B cell (primary cell): ENCODE results near the gene PTH. TPM values are rescaled to one million over a fixed set of nuclear protein-coding genes. Genes with fewer than 3 reads are reported as not detected.

Source experiments
- ATAC-seq: fragments of 200-7000 bp; cut with Tn5 transposase; one replicate; pipeline ENCODE4 v1.10.0; 2021; ENCODE audit warnings: low read depth, mild to moderate bottlenecking, moderate number of reproducible peaks, moderate library complexity
- CTCF ChIA-PET: fragments of 350-600 bp; sonication (Branson Sonifier 250); formaldehyde crosslinking; loops from one replicate; lab custom pipeline; 2021; ENCODE audit warnings: antibody characterized with exemption, inconsistent platforms; lab: Charles Lee
- POLR2A ChIA-PET: fragments of 350-600 bp; sonication (Branson Sonifier 250); formaldehyde crosslinking; loops from one replicate; lab custom pipeline; 2021; ENCODE audit warnings: antibody characterized with exemption; lab: Charles Lee
- DNase-seq: peaks from one replicate; pipeline ENCODE4 v3.0.0; 2013
- H2AFZ ChIP-seq: 2 replicates; pipeline ENCODE4 v1.6.1; 2012; ENCODE audit warnings: mild to moderate bottlenecking, low read depth, low read length; ENCODE audit not compliant: insufficient read depth, poor library complexity, severe bottlenecking
- H3K27ac ChIP-seq, 2 donors: 1 replicate in 1 of 2; 2 replicates in 1 of 2; pipeline ENCODE4 v1.5.1; 2012 to 2013; ENCODE audit warnings: low read length in 2 of 2, mild to moderate bottlenecking in 2 of 2, moderate library complexity in 1 of 2
- H3K27me3 ChIP-seq, 4 experiments: fragments of 200-600 bp in 1 of 4; sonication (generic) in 1 of 4; replicated peaks in 1 of 4; 1 replicate in 2 of 4; 2 replicates in 2 of 4; pipeline versions ENCODE4 v1.6.1 to v1.7.0; 2013 to 2016; ENCODE audit warnings: low read length in 3 of 4, mild to moderate bottlenecking in 2 of 4, mixed read lengths in 1 of 4, moderate library complexity in 1 of 4; ENCODE audit not compliant: insufficient read depth in 4 of 4, control insufficient read depth in 3 of 4; ENCODE audit errors: control extremely low read depth in 1 of 4
- H3K36me3 ChIP-seq, 2 experiments: replicated peaks in 1 of 2; 1 replicate in 1 of 2; 2 replicates in 1 of 2; pipeline versions ENCODE4 v1.6.1 to v1.7.1; 2013; ENCODE audit warnings: low read length in 1 of 2; ENCODE audit not compliant: insufficient read depth in 2 of 2, control insufficient read depth in 1 of 2; ENCODE audit errors: control extremely low read depth in 1 of 2, extremely low read depth in 1 of 2
- H3K4me1 ChIP-seq, 2 donors: fragments of 200-600 bp in 1 of 2; sonication (generic) in 1 of 2; 1 replicate in 1 of 2; 2 replicates in 1 of 2; pipeline versions ENCODE4 v1.5.1 to v1.6.1; 2013 to 2017; ENCODE audit warnings: low read length in 2 of 2; ENCODE audit not compliant: control insufficient read depth in 2 of 2, insufficient read depth in 2 of 2
- H3K4me2 ChIP-seq: replicated peaks from 2 replicates; pipeline ENCODE3; 2012; ENCODE audit warnings: mild to moderate bottlenecking, low read depth, low read length; ENCODE audit not compliant: poor library complexity, severe bottlenecking
- H3K4me3 ChIP-seq, 5 experiments: fragments of 200-600 bp in 1 of 5; sonication (generic) in 1 of 5; 1 replicate in 3 of 5; 2 replicates in 2 of 5; pipeline versions ENCODE4 v1.5.1 to v1.7.0; 2011 to 2016; ENCODE audit warnings: low read length in 4 of 5, mild to moderate bottlenecking in 4 of 5, low read depth in 2 of 5, control low read depth in 1 of 5, moderate library complexity in 1 of 5; ENCODE audit not compliant: insufficient read depth in 1 of 5; ENCODE audit errors: control extremely low read depth in 1 of 5, extremely low read depth in 1 of 5
- H3K79me2 ChIP-seq: fragments of 200-600 bp; sonication (generic); one replicate; pipeline ENCODE4 v1.6.0; 2016; ENCODE audit warnings: low read length; ENCODE audit not compliant: control insufficient read depth, insufficient read depth
- H3K9ac ChIP-seq: fragments of 200-600 bp; sonication (generic); 2 replicates; pipeline ENCODE4 v1.6.1; 2017; ENCODE audit warnings: mild to moderate bottlenecking, low read length, moderate library complexity
- H3K9me3 ChIP-seq, 3 donors: one replicate each; pipeline versions ENCODE4 v1.6.1 to v1.7.1; 2013; ENCODE audit warnings: low read length in 2 of 3; ENCODE audit not compliant: control insufficient read depth in 2 of 3, insufficient read depth in 1 of 3; ENCODE audit errors: control extremely low read depth in 1 of 3
- H4K20me1 ChIP-seq: 2 replicates; pipeline ENCODE4 v1.6.0; 2012; ENCODE audit warnings: mild to moderate bottlenecking, low read length; ENCODE audit not compliant: insufficient read depth, control insufficient read depth, poor library complexity, severe bottlenecking
- H3K27ac Mint-ChIP-seq: one replicate; pipeline ENCODE4 v1.8.0; 2021; ENCODE audit warnings: mixed read lengths
- H3K27me3 Mint-ChIP-seq: one replicate; pipeline ENCODE4 v1.8.0; 2021; ENCODE audit warnings: mixed read lengths
- H3K4me1 Mint-ChIP-seq: one replicate; pipeline ENCODE4 v1.8.0; 2021; ENCODE audit warnings: mixed read lengths
- H3K4me3 Mint-ChIP-seq: one replicate; pipeline ENCODE4 v1.8.0; 2021; ENCODE audit warnings: mixed read lengths
- H3K9me3 Mint-ChIP-seq: one replicate; pipeline ENCODE4 v1.8.0; 2022; ENCODE audit warnings: mixed read lengths; ENCODE audit not compliant: insufficient read depth
- CTCF ChIP-seq: fragments of 200-600 bp; IDR thresholded peaks from one replicate; pipeline ENCODE4 v1.8.0; 2022; ENCODE audit warnings: antibody characterized with exemption, mild to moderate bottlenecking
- EZH2 ChIP-seq: IDR thresholded peaks from 2 replicates; pipeline ENCODE4 v1.6.1; 2012; ENCODE audit warnings: borderline replicate concordance, low read depth, mild to moderate bottlenecking, moderate library complexity, low read length; ENCODE audit not compliant: insufficient read depth, poor library complexity, severe bottlenecking
- whole genome bisulfite sequencing: methylation state at CpG from one replicate; pipeline ENCODE4 v1.1.5; 2013; ENCODE audit warnings: missing lambda C conversion rate; ENCODE audit not compliant: insufficient coverage; 5-methylcytosine and 5-hydroxymethylcytosine counted together
- intact Hi-C: fragments of 100-400 bp; cut with micrococcal nuclease; formaldehyde crosslinking; loops from one replicate; pipeline ENCODE4 v1.10.0; 2022
- polyA plus RNA-seq: library from polyadenylated mRNA; depleted of rRNA; stranded (reverse); fragments of >200 nt; gene quantifications from 2 replicates; pipeline ENCODE4 v1.2.3, GENCODE V29; 2012
- total RNA-seq, 2 donors: library from RNA; stranded (reverse); fragments of 120-200 nt in 1 of 2; gene quantifications; 1 replicate in 1 of 2; 2 replicates in 1 of 2; pipeline versions ENCODE4 v1.2.3 to v1.2.4, GENCODE V29; 2013 to 2022

PTH gene
- total and polyA plus RNA-seq, 2 donors (not counting 1 experiment from before 2014, with no cell fraction given) = not detected

GRCh38 chr11:13450832-13451397, 44.9 kb downstream of the PTH start:
- Histone ChIP-seq H3K4me2 (no peak overlapping the region), H3K27ac (no peak overlapping the region), H3K9ac (no peak overlapping the region), H2AFZ (no peak overlapping the region), H3K4me1 (peaks cover 0 to 3% of the 10 kb centered on the region in 2 donors), H3K4me3 (no peak overlapping the region), H3K36me3 (no peaks in the 10 kb centered on the region), H3K79me2 (peaks cover 82% of the 10 kb centered on the region), H3K27me3 (no peaks in the 10 kb centered on the region), H4K20me1 (peaks cover 34% of the 10 kb centered on the region), H3K9me3 (peaks cover 0 to 6% (median 4%) of the 10 kb centered on the region in 3 donors)
- TF ChIP-seq CTCF = no peak
- no peak for TF ChIP-seq EZH2
- intact Hi-C loops = no loop called here
- POLR2A ChIA-PET = no interaction called here
- no peak overlapping the region for H3K4me3 Mint-ChIP-seq
- 100% methylated on average over 1 of the region's 2 CpGs for WGBS
- H3K27ac Mint-ChIP-seq = no peak overlapping the region
- CTCF ChIA-PET = interaction anchor here (1.1 kb wide), 1 partner anchor 15 kb away, joined by 6 read pairs; no protein-coding TSS in a partner anchor
- DNase-seq (no peak), ATAC-seq (no peak)
- H3K9me3 Mint-ChIP-seq = peaks cover 13% of the 10 kb centered on the region
- peaks cover 37% of the 10 kb centered on the region for H3K4me1 Mint-ChIP-seq
- no peaks in the 10 kb centered on the region for H3K27me3 Mint-ChIP-seq

- Mint-ChIP-seq H3K4me1 (peaks cover 37% of the 10 kb centered on the region), H3K9me3 (peaks cover 13% of the 10 kb centered on the region), H3K27ac (no peak overlapping the region), H3K4me3 (no peak overlapping the region), H3K27me3 (no peaks in the 10 kb centered on the region)
- H3K9ac ChIP-seq = no peak overlapping the region
- H3K79me2 ChIP-seq = peaks cover 73% of the 10 kb centered on the region
- no peak overlapping the region for H2AFZ ChIP-seq
- peaks cover 0 to 3% of the 10 kb centered on the region in 2 donors for H3K4me1 ChIP-seq
- no peaks in the 10 kb centered on the region for H3K27me3 ChIP-seq
- DNase-seq = no peak
- H4K20me1 ChIP-seq = peaks cover 33% of the 10 kb centered on the region
- peaks cover 0 to 6% (median 4%) of the 10 kb centered on the region in 3 donors for H3K9me3 ChIP-seq
- H3K27ac ChIP-seq = no peak overlapping the region
- intact Hi-C loops = no loop called here
- no peak overlapping the region for H3K4me2 ChIP-seq
- no peak for ATAC-seq
- ChIA-PET CTCF (interaction anchor here (1.4 kb wide), 1 partner anchor 14 kb away, joined by 3 read pairs; the partner anchor contains the start of gene BTBD10), POLR2A (no interaction called here)
- no CpG with 5 or more reads among the region's 1 CpG for WGBS
- TF ChIP-seq CTCF (no peak), EZH2 (no peak)
- no peaks in the 10 kb centered on the region for H3K36me3 ChIP-seq
- no peak overlapping the region for H3K4me3 ChIP-seq
Observed at GRCh38 chr11:13449522-13449921, 46.3 kb downstream of the PTH start.
